DOHH2 (cell line): ENCODE measurements around the gene FOXN4.

Experiments
- H3F3A ChIP-seq: fragments of 200-600 bp; sonication (generic), shearing (Covaris generic); 2 replicates; pipeline ENCODE4 v1.6.0; 2016; ENCODE audit warnings: antibody characterized with exemption, mild to moderate bottlenecking; ENCODE audit not compliant: control insufficient read depth, insufficient read depth
- H3K27ac ChIP-seq: fragments of 200-600 bp; sonication (generic); 2 replicates; pipeline ENCODE4 v1.5.1; 2014; ENCODE audit warnings: low read depth, mild to moderate bottlenecking, low read length, moderate library complexity
- H3K27me3 ChIP-seq: fragments of 200-600 bp; sonication (generic); 2 replicates; pipeline ENCODE4 v1.6.1; 2014; ENCODE audit warnings: mild to moderate bottlenecking, low read length, mixed read lengths; ENCODE audit not compliant: control insufficient read depth
- H3K36me3 ChIP-seq: fragments of 200-600 bp; sonication (generic); 2 replicates; pipeline ENCODE4 v1.6.1; 2014; ENCODE audit warnings: mild to moderate bottlenecking, low read length, moderate library complexity, mixed read lengths; ENCODE audit not compliant: control insufficient read depth
- H3K4me1 ChIP-seq: fragments of 200-600 bp; sonication (generic); 2 replicates; pipeline ENCODE4 v1.6.1; 2014; ENCODE audit warnings: mild to moderate bottlenecking, low read length, mixed read lengths; ENCODE audit not compliant: control insufficient read depth
- H3K4me2 ChIP-seq: fragments of 200-600 bp; sonication (generic); 2 replicates; pipeline ENCODE4 v1.6.0; 2014; ENCODE audit warnings: mild to moderate bottlenecking, low read length, moderate library complexity
- H3K4me3 ChIP-seq: fragments of 200-600 bp; sonication (generic); 2 replicates; pipeline ENCODE4 v1.5.1; 2014; ENCODE audit warnings: mild to moderate bottlenecking, low read length, mixed read lengths
- H3K79me2 ChIP-seq: fragments of 200-600 bp; sonication (generic); 2 replicates; pipeline ENCODE4 v1.6.1; 2014; ENCODE audit warnings: mild to moderate bottlenecking, low read length, mixed read lengths; ENCODE audit not compliant: control insufficient read depth
- H3K9me2 ChIP-seq: fragments of 200-600 bp; sonication (generic); replicated peaks from 2 replicates; pipeline ENCODE4 v1.6.1; 2014; ENCODE audit warnings: mild to moderate bottlenecking, low read length, mixed read lengths; ENCODE audit not compliant: control insufficient read depth
- H3K9me3 ChIP-seq: fragments of 200-600 bp; sonication (generic); 2 replicates; pipeline ENCODE4 v1.6.1; 2014; ENCODE audit warnings: antibody characterized with exemption, low read length, mixed read lengths; ENCODE audit not compliant: control insufficient read depth, insufficient read depth
- H4K20me1 ChIP-seq: fragments of 200-600 bp; sonication (generic); 2 replicates; pipeline ENCODE4 v1.6.0; 2014; ENCODE audit warnings: low read depth, mild to moderate bottlenecking, antibody characterized with exemption, low read length, moderate library complexity; ENCODE audit not compliant: control insufficient read depth, insufficient read depth
- EZH2phosphoT487 ChIP-seq: fragments of 200-600 bp; sonication (generic); IDR thresholded peaks from 2 replicates; pipeline ENCODE4 v1.6.1; 2017; ENCODE audit warnings: borderline replicate concordance, mild to moderate bottlenecking, antibody characterized with exemption, low read length, moderate library complexity, mixed read lengths
- TF ChIP-seq, protein P1 (sequence below): fragments of 200-600 bp; sonication (generic); IDR thresholded peaks from one replicate; pipeline ENCODE4 v1.5.1; 2014; ENCODE audit warnings: antibody characterized with exemption, mild to moderate bottlenecking, low read depth, low read length; ENCODE audit not compliant: poor library complexity, severe bottlenecking

The FOXN4 gene

DNA sequence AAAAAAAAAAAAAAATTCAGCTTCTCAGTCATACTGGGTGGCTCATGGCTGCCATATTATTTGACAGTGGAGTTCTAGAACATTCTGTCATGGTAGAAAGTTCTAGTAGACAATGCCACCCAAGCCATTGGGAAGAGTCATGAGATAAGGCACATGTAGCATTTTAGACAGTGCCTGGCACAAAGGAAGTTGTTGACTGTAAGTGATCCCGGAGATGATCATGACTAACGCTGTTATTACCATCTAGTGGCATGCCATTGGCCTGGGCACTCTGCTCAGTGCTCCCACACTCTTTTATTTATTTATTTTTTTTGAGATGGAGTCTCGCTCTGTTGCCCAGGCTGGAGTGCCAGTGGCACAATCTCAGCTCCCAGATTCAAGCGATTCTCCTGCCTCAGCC is 80.4 kb downstream of the FOXN4 start:
- Histone ChIP-seq H3K27me3 (no peaks in the 10 kb centered on the region), H3F3A (no peaks in the 10 kb centered on the region), H3K9me2 (no peaks in the 10 kb centered on the region), H3K4me2 (no peak overlapping the region), H3K4me1 (no peaks in the 10 kb centered on the region), H3K79me2 (no peaks in the 10 kb centered on the region), H3K4me3 (no peak overlapping the region), H3K27ac (no peak overlapping the region), H3K9me3 (no peaks in the 10 kb centered on the region), H3K36me3 (no peaks in the 10 kb centered on the region), H4K20me1 (no peaks in the 10 kb centered on the region)
- no peak for TF ChIP-seq EZH2phosphoT487
- TF ChIP-seq, protein P1, sequence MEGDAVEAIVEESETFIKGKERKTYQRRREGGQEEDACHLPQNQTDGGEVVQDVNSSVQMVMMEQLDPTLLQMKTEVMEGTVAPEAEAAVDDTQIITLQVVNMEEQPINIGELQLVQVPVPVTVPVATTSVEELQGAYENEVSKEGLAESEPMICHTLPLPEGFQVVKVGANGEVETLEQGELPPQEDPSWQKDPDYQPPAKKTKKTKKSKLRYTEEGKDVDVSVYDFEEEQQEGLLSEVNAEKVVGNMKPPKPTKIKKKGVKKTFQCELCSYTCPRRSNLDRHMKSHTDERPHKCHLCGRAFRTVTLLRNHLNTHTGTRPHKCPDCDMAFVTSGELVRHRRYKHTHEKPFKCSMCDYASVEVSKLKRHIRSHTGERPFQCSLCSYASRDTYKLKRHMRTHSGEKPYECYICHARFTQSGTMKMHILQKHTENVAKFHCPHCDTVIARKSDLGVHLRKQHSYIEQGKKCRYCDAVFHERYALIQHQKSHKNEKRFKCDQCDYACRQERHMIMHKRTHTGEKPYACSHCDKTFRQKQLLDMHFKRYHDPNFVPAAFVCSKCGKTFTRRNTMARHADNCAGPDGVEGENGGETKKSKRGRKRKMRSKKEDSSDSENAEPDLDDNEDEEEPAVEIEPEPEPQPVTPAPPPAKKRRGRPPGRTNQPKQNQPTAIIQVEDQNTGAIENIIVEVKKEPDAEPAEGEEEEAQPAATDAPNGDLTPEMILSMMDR, result no peak
